DMS 273 treated with DMSO at 0.1 percent for 48 hours (cell line): ENCODE measurements around the gene CYP4F22.
"Not testable (repeated sequence)": the region's sequence is repeated elsewhere in the genome, so short reads cannot be mapped to it uniquely, and the experiment has no call there.

Experiments
- DNase-seq: peaks from one replicate; lab custom pipeline; 2025; lab: John Stamatoyannopoulos, UW

Gene CYP4F22

DNA sequence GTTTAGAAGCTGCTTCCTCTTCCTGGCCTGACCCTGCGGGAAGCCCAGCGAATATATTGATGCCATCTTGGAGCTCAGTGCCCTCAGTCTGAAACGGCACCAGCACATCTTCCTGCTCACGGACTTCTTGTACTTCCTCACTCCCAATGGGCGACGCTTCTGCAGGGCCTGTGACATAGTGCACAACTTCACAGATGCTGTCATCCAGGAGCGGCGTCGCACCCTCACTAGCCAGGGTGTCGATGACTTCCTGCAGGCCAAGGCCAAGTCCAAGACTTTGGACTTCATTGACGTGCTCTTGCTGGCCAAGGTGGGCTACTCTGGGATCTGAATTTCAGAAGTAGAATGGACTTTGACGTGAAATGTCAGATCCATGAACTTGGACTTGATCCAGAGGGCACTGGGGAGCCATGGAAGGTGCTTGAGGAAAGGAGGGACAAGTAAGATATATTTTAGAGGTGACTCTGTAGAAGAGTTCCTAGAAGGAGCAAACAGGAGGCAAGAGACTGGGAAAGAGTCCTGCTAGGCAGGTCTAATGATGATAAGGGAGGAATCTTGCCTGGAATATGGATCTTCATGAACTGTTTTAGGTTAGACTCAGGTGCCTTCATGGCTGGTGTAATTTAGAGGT lies 68.3 kb downstream of the CYP4F22 start:
- no peak for DNase-seq

DNA sequence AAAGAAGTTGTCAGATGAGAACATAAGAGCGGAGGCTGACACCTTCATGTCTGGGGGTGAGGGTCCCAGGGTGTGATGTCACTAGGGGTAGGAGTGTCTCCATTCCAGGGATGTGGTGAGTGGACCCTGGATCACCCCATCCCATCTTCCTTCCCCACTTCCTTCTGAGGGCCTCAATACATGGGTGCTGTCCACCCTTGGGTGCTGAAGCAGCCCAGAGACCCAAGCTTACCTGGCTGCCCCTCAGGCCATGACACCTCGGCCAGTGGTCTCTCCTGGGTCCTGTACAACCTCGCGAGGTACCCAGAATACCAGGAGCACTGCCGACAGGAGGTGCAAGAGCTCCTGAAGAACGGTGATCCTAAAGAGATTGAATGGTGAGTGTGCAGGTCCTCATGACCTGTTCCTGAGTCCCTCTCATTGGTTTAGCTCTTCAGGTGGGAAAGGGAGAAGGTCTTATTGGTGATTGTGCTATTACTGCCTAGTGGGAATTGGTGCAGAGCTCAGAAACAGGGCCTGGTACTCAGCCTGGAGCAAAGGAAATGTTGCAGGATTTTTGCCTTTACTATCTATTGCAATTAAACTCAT lies 69.0 kb downstream of the CYP4F22 start:
- DNase-seq = no peak

- no peak for DNase-seq
Observed at GRCh38 chr19:15583346-15583745, 75.0 kb downstream of the CYP4F22 start.

DNA sequence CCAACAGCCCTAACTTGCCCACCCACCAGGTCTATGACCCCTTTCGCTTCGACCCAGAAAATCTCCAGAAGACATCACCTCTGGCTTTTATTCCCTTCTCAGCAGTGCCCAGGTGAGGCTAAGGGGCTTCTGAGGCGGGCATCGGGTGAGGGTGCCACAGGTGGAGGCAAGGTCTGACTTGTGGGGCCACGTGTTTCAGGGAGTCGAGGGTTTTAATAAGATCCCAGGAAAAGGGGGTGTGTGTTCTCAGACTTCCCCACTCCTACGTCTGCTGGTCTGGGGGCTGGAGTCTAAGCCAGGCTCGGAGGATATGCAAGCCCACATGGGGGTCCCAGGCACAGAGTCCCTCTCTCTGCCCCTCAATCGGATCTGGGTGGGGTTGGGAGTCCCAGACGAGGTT lies 75.8 kb downstream of the CYP4F22 start:
- no peak for DNase-seq

DNA sequence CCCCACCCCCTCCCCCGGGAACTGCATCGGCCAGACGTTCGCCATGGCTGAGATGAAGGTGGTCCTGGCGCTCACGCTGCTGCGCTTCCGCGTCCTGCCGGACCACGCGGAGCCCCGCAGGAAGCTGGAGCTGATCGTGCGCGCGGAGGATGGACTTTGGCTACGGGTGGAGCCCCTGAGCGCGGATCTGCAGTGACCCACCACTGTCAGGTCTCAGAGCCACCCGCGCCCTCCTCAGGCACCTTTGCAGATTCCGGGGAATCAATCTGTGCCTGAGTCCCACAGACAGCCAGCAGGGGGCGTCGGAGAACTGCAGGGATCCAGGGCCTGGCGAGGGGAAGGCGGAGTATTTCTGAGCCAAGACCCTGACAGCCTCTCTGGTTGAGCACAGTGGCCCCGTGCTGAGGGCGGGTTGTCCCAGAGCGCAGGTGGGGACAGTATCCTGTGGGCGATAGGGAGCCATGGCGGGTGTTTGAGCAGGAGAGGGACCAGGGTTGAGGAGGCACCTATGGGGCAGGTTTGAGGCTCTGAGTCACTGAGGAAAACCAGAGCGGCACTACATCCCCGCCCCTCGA lies 76.3 kb downstream of the CYP4F22 start:
- DNase-seq = no peak

GRCh38 chr19:15587663-15588062 lies 79.3 kb downstream of the CYP4F22 start:
- no peak for DNase-seq

DNA sequence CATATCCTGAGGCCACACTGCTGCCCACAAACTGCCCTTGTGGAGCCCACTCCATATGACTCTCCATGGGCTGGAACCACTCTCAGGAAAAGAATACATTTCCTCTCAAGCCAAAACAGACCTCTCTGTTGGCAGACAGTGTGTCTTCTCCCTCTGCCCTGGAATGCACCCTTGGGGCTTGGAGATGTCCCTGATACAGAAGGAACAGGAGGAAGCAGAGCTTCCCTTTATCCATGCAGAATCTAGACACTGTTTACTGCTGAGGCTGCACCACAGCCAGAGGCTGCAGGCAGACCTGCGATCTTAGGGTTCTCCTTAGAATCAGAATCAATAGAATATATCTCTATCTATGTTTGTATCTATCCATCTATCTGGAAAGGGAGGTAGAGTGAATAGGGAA lies 79.9 kb downstream of the CYP4F22 start:
- no peak for DNase-seq

DNA sequence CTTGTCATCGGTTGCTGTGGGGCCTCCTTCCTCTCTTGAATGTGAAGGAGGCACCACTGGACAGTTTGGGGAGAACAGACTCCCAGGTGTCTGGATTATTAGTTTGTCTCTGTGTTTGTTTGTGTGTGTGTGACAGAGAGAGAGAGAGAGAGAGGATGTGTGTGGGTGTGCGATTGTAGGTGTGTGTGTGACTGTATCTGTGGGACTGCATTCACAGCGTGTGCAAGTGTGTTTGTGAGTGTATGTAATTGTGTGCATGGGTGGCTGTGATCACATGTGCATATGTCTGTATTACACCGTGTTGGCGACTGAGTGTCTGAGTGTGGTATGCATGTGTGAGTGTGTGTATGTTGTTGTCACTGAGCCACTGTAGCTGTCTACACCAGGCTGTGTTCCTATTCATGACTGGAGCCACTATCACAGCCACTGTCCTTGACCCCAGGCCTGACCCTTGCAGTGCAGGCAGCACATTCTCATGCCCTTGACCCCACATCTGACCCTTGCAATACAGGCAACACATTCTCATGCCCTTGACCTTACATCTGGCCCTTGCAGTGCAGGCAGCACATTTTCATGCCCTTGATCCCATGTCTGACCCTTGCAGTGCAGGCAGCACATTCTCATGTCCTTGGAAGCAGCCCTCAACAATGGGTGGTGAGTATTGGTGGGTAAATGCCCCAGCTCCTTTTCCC lies 81.6 kb downstream of the CYP4F22 start:
- DNase-seq = no peak

DNA sequence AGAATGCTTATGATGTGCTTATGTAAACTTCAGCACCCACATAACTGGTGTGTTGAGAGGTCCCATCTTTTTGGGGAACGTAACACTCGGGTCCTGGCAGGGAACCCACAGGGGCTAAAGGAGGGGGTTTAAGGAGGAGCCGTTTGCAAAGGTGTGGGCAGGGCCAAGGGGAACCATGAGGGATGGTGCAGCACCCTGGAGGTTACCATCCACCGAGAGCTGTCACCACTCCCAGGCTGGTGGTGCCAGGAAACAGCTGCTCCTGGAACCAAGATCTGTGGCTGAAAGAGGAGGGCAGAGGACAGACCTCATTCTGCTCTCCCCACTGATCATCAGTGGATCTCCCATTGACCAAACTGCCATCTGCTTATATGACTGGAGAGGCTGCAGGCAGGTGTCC lies 83.5 kb downstream of the CYP4F22 start:
- no peak for DNase-seq

DNA sequence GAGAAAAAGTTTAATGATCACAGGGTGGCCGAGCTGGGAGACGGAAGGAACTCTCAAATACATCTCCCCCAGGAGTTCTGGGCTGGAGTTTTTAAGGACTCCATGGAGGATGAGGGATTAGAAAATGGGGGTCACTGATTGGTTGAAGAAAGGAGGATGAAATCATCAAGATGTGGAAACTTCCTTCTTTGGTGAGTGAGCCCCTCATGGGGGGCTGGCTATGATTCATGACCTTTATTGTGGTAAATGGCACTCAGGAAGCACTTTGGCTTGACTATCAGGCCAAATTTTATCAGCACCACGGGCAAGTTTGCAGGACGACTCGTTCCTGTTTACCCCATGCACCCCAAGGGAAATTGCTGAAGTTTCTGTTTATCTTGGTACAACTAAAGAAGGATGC lies 84.2 kb downstream of the CYP4F22 start:
- not testable (repeated sequence) for DNase-seq

DNA sequence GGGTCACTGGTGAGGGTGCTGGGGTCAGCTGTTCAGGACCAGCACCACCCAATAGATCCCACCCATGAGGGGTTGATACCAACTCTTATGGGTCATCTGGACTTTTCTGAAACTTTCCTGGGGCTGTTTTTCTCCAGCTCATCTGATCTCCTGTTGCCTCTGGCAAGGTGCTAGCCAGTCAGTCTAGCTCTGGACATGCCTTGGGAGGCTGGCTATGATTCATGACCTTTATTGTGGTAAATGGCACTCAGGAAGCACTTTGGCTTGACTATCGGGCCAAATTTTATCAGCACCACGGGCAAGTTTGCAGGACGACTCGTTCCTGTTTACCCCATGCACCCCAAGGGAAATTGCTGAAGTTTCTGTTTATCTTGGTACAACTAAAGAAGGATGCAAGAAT lies 85.4 kb downstream of the CYP4F22 start:
- DNase-seq = not testable (repeated sequence)

DNA sequence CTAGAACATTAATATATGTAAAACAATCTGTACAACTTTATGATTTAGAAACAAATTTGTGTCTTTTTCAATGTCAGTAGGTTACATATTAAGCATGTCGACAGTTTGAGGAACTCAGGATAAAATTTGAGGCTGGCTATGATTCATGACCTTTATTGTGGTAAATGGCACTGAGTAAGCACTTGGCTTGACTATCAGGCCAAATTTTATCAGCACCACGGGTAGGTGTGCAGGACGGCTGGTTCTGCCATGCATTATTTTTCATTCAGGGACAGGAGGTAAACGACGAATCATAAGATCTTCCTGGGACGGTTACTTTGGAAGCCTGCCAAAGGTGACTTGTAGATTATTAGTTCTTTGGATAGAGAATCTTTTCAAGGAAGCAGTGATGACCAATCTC lies 86.7 kb downstream of the CYP4F22 start:
- no peak for DNase-seq
